Subcutaneous adipose tissue (tissue), 4 donors: Measurements from ENCODE around the gene FOXD2. TPM values are rescaled to one million over a fixed set of nuclear protein-coding genes. Genes with fewer than 3 reads are reported as not detected.

Experiments used
- total RNA-seq, 4 donors: library from RNA; depleted of rRNA; stranded (reverse); fragments of >200 nt; gene quantifications; one replicate each; pipeline ENCODE4 v1.1.0, GENCODE V29; 2016
- TF ChIP-seq, protein P1 (sequence below): fragments of 450-650 bp; IDR thresholded peaks from one replicate; pipeline ENCODE4 v1.5.1; 2016; ENCODE audit warnings: low read depth, mild to moderate bottlenecking, control low read depth, antibody characterized with exemption, moderate library complexity

Gene FOXD2
- total RNA-seq, 4 donors from 2014 or later = under 0.01 to 0.38 (median 0.17) TPM; not detected in 1

- TF ChIP-seq, protein P1, sequence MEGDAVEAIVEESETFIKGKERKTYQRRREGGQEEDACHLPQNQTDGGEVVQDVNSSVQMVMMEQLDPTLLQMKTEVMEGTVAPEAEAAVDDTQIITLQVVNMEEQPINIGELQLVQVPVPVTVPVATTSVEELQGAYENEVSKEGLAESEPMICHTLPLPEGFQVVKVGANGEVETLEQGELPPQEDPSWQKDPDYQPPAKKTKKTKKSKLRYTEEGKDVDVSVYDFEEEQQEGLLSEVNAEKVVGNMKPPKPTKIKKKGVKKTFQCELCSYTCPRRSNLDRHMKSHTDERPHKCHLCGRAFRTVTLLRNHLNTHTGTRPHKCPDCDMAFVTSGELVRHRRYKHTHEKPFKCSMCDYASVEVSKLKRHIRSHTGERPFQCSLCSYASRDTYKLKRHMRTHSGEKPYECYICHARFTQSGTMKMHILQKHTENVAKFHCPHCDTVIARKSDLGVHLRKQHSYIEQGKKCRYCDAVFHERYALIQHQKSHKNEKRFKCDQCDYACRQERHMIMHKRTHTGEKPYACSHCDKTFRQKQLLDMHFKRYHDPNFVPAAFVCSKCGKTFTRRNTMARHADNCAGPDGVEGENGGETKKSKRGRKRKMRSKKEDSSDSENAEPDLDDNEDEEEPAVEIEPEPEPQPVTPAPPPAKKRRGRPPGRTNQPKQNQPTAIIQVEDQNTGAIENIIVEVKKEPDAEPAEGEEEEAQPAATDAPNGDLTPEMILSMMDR = no peak
These were observed 30.4 kb upstream of the FOXD2 start for GRCh38 chr1:47407481-47407880.

- TF ChIP-seq, protein P1 = no peak
These were observed 28.4 kb upstream of the FOXD2 start for GRCh38 chr1:47409311-47410067.

DNA sequence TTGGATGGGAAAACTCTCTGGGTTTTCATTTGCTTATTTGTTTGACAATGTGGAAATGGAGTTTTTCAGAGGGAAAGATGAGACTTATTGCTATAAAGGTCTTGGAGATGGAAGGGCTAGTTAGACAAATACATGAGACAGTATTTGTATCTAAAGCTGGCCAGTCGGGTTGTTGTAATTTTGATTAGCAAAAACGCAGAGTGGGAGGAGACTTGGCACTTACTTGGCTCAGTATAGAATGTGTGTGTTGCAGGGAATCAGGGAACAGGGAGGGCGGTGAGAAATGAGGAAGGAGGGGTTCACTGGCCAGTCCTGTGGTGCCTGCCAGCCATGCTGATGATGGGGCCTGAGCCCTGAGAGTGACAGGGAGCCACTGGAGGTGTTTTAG is 27.8 kb upstream of the FOXD2 start:
- TF ChIP-seq, protein P1 = no peak

- TF ChIP-seq, protein P1 = no peak
These were observed 26.4 kb upstream of the FOXD2 start for GRCh38 chr1:47411436-47411835.

DNA sequence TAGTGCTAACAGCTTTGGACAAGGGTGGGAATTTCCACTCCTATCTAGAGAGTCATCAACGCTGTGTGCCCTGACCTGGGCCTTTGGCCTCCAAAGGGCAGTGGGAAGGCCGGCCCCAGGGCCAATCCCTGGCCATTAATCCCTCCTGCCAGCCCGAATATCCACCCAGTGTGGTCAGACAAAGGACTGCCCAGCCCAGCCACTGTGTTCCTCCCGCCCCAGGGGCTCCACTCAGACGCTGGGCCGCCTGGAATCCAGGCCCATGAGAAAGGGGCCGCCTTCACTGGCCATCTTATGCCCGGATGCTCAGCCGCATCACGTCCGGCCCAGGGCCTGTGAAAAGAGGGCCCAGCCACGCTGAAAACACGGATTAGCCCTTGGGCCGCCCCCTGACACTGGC is 25.4 kb upstream of the FOXD2 start:
- TF ChIP-seq, protein P1 = no peak

GRCh38 chr1:47415728-47416318 is 22.0 kb upstream of the FOXD2 start, which contains the start of gene FOXE3:
Gene FOXE3, plus strand, starts transcription at chr1:47416285. Its CDS starts 31 bp downstream, at chr1:47416316.
- TF ChIP-seq, protein P1 = no peak

DNA sequence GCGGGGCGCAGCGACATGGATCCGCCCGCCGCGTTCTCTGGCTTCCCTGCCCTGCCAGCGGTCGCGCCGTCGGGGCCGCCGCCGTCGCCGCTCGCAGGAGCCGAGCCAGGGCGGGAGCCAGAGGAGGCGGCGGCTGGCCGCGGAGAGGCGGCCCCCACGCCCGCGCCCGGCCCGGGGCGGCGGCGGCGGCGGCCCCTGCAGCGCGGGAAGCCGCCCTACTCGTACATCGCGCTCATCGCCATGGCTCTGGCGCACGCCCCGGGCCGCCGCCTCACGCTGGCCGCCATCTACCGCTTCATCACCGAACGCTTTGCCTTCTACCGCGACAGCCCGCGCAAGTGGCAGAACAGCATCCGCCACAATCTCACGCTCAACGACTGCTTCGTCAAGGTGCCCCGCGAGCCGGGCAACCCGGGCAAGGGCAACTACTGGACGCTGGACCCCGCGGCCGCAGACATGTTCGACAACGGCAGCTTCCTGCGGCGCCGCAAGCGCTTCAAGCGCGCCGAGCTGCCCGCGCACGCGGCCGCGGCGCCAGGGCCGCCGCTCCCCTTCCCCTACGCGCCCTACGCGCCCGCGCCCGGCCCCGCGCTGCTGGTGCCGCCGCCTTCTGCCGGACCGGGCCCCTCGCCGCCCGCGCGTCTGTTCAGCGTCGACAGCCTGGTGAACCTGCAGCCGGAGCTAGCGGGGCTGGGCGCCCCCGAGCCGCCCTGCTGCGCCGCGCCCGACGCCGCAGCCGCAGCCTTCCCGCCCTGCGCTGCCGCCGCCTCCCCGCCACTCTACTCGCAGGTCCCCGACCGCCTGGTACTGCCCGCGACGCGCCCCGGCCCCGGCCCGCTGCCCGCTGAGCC is 21.3 kb upstream of the FOXD2 start:
- TF ChIP-seq, protein P1 = no peak
